ENCODE results near the gene GSX1.
A peak's percentile ranks its signal among the peaks of the same experiment; 100 is the strongest.
"Not testable (repeated sequence)": the region's sequence is repeated elsewhere in the genome, so short reads cannot be mapped to it uniquely, and the experiment has no call there.

The GSX1 gene

GRCh38 chr13:27810009-27810408, 17.7 kb downstream of the GSX1 start:
- H3K4me1 Mint-ChIP-seq: no peaks in the 10 kb centered on the region
- no peak overlapping the region for H3K27ac Mint-ChIP-seq
- no peak for DNase-seq
- H3K4me3 Mint-ChIP-seq: no peak overlapping the region
- TF ChIP-seq CTCF (IDR thresholded peaks at IDR 0.05): no peak
- H3K36me3 Mint-ChIP-seq (ENCODE audit: low read depth): no peaks in the 10 kb centered on the region
- H3K9me3 Mint-ChIP-seq: no peaks in the 10 kb centered on the region
- peaks cover 79% of the 10 kb centered on the region for H3K27me3 Mint-ChIP-seq (ENCODE audit: low read depth, poor library complexity)

GRCh38 chr13:27810461-27810860, 18.2 kb downstream of the GSX1 start:
- H3K27ac Mint-ChIP-seq: no peak overlapping the region
- H3K9me3 Mint-ChIP-seq: no peaks in the 10 kb centered on the region
- H3K4me3 Mint-ChIP-seq: no peak overlapping the region
- TF ChIP-seq CTCF (IDR thresholded peaks at IDR 0.05): no peak
- no peak for DNase-seq
- H3K4me1 Mint-ChIP-seq: no peaks in the 10 kb centered on the region
- peaks cover 79% of the 10 kb centered on the region for H3K27me3 Mint-ChIP-seq (ENCODE audit: low read depth, poor library complexity)
- H3K36me3 Mint-ChIP-seq (ENCODE audit: low read depth): no peaks in the 10 kb centered on the region

- H3K4me1 Mint-ChIP-seq: no peaks in the 10 kb centered on the region
- H3K4me3 Mint-ChIP-seq: no peak overlapping the region
- no peaks in the 10 kb centered on the region for H3K9me3 Mint-ChIP-seq
- no peak overlapping the region for H3K27ac Mint-ChIP-seq
- H3K27me3 Mint-ChIP-seq (ENCODE audit: low read depth, poor library complexity): peaks cover 79% of the 10 kb centered on the region
- H3K36me3 Mint-ChIP-seq (ENCODE audit: low read depth): no peaks in the 10 kb centered on the region
- DNase-seq: no peak
- no peak for TF ChIP-seq CTCF (IDR thresholded peaks at IDR 0.05)
These were observed 21.5 kb downstream of the GSX1 start for GRCh38 chr13:27813826-27814225.

GRCh38 chr13:27817832-27818231, 25.5 kb downstream of the GSX1 start:
- H3K36me3 Mint-ChIP-seq (ENCODE audit: low read depth); H3K9me3 Mint-ChIP-seq; H3K27ac Mint-ChIP-seq; H3K4me3 Mint-ChIP-seq; DNase-seq; H3K4me1 Mint-ChIP-seq: not testable (repeated sequence)
- H3K27me3 Mint-ChIP-seq (ENCODE audit: low read depth, poor library complexity): peaks cover 91% of the 10 kb centered on the region

GRCh38 chr13:27820524-27821482, 28.5 kb downstream of the GSX1 start:
- H3K9me3 Mint-ChIP-seq: no peaks in the 10 kb centered on the region
- DNase-seq: peak; percentile 30
- H3K4me3 Mint-ChIP-seq: peak overlapping the region; percentile 25
- H3K27ac Mint-ChIP-seq: no peak overlapping the region
- no peak for TF ChIP-seq CTCF (IDR thresholded peaks at IDR 0.05)
- H3K36me3 Mint-ChIP-seq (ENCODE audit: low read depth): no peaks in the 10 kb centered on the region
- H3K4me1 Mint-ChIP-seq: peaks cover 31% of the 10 kb centered on the region
- H3K27me3 Mint-ChIP-seq (ENCODE audit: low read depth, poor library complexity): peaks cover 100% of the 10 kb centered on the region

- Mint-ChIP-seq H3K9me3 (no peaks in the 10 kb centered on the region), H3K4me1 (peaks cover 37% of the 10 kb centered on the region)
These were observed 29.3 kb downstream of the GSX1 start for GRCh38 chr13:27821566-27821965.

More at GRCh38 chr13:27821566-27821965, 29.3 kb downstream of the GSX1 start:
- no peak for TF ChIP-seq CTCF (IDR thresholded peaks at IDR 0.05)
- Mint-ChIP-seq H3K4me3 (no peak overlapping the region), H3K36me3 (ENCODE audit: low read depth) (no peaks in the 10 kb centered on the region), H3K27ac (no peak overlapping the region), H3K27me3 (ENCODE audit: low read depth, poor library complexity) (peaks cover 97% of the 10 kb centered on the region)
- no peak for DNase-seq
